HG03196 (cell line): ENCODE data around the gene MEGF9.
"Not testable (repeated sequence)": the region's sequence is repeated elsewhere in the genome, so short reads cannot be mapped to it uniquely, and the experiment has no call there.

ENCODE experiments used
- ATAC-seq: cut with Tn5 transposase; IDR thresholded peaks from one replicate; pipeline ENCODE4 v1.9.1; 2021; ENCODE audit not compliant: unreplicated experiment

MEGF9 gene

DNA sequence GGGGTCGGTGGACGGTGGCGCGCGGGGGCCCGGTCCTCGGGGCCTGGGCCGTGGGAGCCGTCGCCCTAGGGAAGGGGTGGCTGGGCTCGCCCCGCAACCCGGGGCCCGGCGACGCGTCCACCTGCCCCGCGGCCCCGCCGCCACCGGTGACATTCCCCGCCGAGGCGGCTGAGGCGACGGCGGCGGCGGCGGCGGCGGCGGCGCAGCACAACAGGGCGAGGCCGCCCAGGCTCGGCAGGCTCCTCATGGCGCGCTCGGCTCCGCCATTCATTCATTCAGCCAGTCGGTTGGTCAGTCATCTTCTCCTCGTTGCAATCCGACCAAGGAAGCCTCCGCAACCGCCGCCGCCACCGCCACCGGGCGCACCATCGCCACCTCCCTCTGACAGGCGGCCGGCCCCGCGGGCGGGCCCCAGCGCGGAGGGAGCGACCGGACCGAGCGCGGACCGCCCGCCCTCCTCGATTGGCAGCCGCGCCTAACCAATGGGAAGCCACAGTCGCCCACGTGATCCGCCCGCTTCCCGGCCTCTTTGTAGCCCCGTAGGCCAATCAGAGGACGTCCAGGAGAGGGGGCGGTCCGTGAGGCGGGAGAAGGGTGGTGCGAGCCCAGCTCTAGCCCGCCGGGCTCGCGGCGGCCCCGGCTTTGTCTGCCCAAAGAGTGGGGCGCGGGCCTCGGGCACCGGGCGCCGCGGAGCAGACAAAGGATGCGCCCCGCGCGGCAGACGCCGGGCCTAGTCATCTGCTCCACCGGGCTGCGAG, at the start of gene MEGF9:
Gene MEGF9, minus strand, starts transcription at position 383 of the 758 bp plus-strand sequence. Its CDS starts 112 bp downstream, at position 271.
- peak; percentile 93 for ATAC-seq

DNA sequence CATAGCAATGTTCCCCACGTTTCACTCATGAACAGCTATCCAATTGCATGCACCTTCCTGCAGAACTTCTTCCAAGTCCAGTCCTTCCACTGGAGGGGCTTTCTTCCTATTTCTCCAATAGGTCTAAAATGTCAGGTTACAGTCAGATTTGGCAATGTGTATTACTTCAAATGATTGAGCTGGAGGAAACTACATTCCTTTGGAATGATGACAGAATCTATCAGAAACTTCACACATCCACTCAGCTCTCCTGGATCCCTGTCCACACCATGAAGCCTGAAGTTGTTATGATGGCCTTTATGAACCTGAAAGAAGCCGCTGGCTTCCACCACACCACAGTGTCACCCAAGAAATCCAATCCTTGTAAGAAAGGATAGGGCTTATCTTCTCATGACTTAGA, 46.7 kb upstream of the MEGF9 start:
- no peak for ATAC-seq

DNA sequence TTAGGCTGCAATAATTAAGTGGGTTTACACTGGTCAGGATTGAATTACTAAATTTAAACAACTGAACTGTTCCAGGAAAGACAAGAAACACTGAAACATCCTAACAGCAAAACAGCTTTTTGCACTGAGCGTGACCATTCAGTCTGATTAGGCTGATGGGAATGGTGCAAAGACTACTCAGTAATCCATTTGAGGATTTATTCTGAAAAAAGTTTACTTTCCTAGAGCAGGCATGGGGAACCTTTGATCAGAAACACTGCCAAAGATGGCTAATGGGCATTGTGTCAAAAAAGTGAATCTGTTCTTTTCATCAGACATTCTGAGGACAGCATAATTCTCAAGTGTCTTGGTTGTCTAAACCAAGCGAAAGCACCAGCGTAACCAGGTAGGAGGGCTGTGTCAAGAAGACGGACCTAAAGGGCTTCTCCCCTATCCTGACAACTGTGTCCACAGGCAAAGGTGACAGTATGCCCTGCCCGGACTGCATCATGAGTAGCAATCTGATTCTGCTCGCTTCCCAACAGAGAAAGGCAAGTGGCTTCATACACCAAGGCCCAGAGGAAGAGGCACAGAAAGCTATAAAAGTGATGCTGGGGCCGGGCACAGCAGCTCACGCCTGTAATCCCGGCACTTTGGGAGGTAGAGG, 45.6 kb upstream of the MEGF9 start:
- ATAC-seq = no peak

DNA sequence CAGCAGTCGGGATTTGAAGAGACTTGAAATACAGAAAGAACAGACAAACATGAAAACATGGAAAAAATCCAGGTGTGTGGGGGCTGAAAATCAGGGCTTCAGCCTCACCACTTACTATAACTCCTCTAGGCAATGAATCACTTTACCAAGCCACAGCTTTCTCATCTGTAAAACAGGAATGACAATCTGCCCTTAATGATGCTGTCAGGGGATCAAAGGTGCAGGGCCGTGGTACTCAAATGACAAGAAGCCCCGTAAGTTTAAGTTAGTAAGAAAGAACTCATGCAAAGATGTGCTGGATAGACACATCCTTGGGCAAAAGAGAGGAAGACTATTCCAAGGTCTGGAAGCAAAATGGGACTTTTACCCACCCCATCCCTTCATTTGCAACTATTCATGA, 44.3 kb upstream of the MEGF9 start:
- ATAC-seq = no peak

DNA sequence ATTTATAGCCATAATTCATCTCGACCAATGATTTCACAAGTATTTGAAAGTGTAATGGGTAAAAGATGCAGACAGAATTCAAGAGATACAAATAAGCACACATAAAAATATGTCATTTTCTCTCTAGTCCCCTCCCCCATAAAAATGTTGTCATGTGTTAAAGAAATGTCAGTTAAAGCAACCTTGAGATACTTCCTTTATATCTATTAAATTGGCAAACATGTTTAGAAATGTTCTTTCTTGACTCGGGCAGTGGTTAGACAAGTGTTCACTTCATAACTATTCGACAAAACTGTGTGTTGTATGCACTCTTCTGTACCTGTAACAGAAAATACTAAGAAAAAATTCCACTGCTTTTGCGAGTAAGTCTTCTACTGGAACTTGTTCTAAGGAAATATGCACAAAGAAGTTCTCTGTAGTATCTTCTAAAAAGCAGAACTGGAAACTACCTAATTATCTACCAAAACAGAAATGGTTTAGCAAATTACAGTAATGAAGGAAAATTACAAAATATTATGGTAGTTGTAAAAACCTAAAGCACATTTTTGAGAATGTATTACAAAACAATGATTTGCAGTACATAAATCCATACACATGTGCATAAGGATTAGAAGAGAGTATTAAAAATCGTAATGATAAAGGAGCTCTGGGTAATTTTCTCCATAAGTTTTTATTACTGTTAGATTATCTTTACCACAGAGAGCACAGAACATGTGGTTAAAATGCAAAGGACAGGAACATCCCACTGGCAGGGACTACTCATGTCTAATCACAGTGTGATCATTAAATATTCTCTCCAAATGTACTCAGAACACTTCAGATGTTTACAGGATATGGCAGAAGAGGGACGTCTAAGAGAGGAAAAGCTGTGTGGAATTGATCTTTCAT, 43.0 kb upstream of the MEGF9 start:
- no peak for ATAC-seq

DNA sequence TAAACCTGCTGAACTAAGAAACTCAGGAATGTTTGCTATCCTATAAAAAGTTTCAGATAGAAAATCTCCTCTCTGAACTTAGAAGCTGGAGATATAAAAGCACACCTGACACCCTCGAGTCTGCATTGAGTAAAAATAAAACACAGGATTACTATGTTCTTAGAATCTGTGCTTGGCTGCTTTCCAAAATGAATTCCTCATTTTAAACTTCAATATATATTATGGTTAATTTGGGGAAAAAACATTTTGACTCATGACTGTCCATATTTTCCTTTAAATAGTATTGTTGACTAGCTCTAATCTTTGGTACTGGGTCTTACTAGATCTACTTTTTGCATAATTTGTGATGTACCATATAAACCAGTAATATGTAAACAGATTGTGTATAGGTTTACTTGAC, 42.3 kb upstream of the MEGF9 start:
- no peak for ATAC-seq

DNA sequence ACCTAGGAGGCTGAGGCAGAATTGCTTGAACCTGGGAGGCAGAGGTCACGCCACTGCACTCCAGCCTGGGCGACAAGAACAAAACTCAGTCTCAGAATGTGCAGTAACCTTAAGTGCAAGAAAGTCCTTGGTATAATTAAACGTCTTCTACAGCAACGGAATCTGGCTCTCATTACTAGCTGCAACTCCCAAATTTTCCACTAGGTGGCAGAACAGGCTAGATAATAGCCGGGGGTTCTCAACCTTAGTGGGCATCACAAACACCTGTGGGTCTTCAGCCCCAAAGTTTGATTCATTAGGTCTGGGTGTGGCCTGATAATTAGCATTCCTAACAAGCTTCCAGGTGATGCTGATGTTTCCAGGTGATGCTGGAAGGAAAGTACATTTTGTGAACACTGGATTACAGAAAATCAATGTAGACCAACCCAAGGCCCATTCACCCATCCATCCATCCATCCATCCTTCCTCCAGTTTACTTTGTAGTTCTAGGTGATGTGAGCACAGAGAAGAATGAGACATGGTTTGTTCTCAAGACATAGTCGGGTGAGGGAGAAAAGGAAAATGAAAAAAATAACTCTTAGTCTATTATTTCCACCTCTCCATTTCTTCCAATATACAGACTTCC, 41.7 kb upstream of the MEGF9 start:
- peak; percentile 60 for ATAC-seq

DNA sequence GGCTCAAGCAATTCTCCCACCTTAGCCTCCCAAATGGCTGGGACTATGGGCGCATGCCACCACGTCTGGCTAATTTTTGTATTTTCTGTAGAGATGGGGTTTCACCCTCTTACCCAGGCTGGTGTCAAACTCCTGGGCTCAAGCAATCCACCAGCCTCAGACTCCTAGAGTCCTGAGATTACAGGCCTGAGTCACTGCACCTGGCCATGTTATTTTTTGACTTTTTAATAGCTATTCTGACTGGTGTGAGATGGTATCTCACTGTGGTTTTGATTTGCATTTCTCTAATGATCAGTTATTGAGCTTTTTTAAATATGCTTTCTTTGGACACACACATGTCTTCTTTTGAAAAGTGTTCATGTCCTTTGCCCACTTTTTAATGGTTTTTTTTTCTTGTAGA, 40.8 kb upstream of the MEGF9 start:
- ATAC-seq = no peak

DNA sequence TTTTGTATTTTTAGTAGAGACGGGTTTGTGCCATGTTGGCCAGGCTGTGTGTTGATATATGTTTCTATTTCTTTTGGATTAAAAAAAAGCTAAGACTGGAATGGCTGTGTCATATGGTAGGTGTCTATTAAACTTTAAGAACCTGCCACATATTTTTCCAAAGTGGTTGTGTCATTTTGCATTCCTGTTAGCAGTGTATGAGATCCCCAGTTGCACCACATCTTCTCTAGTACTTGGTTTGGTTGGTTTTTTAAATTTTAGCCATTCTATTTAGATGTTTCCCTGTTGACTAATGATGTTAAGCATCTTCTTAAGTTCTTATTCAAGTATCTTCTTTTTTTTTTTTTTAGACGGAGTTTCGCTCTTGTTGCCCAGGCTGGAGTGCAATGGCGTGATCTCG, 36.2 kb upstream of the MEGF9 start:
- ATAC-seq = no peak

DNA sequence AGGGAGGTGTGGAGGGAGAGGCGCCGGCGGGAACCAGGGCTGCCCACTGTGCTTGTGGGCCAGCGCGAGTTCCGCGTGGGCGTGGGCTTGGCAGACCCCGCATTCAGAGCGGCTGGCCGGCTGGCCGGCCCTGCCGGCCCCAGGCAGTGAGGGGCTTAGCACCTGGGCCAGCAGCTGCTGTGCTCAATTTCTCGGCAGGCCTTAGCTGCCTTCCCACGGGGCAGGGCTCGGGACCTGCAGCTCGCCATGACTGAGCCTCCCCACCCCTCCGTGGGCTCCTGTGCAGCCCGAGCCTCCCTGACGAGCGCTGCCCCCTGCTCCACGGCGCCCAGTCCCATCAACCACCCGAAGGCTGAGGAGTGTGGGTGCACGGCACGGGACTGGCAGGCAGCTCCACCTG, 32.1 kb upstream of the MEGF9 start:
- ATAC-seq = not testable (repeated sequence)

DNA sequence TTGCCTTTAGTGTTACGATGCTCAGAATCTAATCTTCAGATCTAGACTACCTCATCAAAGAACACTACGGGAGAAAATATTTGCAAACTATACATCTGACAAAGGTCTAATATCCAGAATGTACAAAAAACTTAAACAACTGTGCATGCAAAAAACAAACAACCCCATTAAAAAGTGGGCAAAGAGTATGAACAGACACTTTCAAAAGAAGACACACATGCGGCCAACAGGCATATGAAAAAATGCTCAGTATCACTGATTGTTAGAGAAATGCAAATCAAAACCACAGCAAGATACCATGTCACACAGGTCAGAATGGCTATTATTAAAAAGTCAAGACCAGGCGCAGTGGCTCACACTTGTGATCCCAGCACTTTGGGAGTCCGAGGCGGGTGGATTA, 31.0 kb upstream of the MEGF9 start:
- ATAC-seq = no peak

DNA sequence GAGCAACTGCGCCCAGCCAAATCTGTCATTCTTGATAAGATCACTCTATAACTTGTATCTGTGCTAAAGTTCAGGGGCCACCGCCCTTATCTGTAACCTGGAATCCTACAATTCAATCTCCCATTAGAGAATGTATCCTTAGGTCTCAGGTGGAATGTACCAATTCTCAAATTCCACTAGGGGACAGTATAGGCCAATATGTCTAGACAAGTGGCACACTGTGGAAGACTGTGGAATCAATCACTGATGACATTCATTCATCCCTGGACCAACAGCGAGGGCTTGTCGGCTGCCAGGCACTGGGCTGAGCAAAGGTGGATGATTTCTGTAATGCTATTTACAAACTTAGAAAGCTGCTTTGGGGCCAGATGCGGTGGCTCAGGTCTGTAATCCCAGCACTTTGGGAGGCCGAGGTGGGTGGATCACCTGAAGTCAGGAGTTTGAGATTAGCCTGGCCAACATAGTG, 28.7 kb upstream of the MEGF9 start:
- no peak for ATAC-seq

DNA sequence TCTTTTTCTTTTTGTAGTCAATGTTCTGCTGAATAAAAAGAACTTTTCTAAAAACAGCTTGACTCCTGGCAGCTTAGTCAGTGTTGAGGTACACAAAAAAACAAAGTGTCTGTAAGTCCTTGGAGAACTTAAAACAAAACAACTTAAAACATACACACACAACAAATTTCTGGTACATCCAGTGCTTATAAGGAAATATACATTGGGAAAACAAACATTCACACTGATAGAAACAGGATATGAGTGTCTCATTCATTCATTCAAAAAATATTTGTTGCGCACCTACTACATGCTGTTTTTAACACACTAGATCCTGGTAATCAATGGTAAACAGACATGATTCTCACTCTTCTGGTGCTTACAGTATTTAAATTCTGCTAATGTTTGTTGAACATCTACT, 27.4 kb upstream of the MEGF9 start:
- ATAC-seq = no peak

DNA sequence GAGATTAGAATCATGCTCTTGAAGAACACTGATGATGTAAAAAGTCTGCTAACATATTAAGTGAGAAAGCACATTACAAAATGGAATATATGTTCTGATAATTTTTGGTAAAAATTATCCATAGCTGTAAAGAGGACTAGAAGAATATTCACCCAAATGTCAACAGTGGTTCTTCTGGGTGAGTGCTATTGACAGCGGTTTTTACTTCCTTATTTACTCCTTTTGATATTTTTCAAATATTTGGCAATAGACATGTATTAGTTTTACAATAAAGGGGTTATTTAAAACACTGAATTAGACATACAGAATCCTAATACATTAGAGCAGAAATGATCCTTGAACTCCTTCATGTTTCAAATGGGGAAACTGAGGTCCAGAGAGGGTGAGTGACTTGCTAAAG, 26.9 kb upstream of the MEGF9 start:
- no peak for ATAC-seq

DNA sequence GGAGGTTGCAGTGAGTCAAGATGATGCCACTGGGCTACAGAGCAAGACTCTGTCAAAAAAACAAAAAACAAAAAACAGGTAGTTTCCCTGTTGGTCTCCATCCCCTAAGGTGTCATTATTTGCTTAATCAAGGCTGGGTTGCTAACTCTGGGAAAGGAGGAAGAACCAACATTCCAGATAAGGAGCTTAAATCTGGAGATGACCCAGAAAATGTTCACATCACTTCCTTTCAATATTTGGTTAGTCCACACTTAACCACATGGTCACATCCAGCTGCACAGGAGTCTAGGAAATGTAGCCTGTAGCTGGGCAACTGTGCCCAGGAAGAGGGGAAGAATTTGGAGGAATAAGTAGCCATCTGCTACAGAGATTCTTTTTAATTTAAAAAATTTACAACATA, 25.9 kb upstream of the MEGF9 start:
- ATAC-seq = no peak

DNA sequence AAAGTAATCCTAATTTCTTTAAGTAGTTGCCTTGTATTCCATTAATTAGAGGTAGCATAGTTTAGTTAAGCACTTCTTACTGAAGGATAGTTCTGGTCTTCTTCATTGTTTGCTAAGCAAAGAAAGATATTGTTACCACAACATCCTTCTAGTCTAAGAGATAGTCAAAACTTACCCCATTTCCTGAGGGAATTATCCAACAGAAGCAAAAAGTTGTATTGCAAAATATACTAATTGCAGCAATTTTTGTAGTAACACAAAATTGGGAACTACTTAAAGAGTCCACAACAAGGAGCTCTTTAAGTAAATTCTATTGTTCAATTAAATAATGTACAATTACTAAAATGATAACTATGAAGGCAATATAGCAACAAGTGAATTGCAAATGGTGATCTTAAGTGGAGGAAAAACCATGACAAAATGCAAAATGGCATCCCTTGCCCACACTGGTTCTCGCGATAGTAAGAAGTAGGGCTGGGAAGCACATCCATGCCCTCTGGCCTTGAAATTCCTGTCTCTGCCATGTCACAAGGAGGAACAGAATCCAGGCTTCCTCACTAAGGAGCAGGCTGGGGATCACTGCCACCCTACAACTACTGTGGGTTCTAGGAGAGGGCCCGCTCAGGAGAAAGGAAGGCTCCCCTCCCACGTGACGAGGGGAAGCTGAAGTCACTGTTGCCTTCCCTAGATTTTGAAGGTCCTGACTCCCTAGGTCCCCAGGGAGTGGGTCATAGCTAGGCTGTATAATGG, 23.3 kb upstream of the MEGF9 start:
- ATAC-seq = no peak

DNA sequence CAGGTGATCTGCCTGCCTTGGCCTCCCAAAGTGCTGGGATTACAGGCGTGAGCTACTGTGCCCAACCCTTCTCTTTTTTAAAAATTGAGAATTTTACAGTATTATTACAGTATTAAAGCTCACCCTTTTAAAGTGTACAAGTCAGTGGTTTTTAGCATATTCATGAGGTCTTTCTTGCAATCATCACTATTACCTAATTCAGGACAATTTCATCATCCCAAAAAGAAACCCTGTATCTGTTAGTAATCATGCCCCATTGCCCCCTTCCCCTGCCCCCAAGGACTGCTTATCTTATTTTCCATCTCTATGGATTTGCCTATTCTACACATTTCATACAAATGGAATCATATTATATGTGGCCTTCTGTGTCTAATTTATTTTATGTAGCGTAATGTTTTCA, 22.6 kb upstream of the MEGF9 start:
- ATAC-seq = no peak

DNA sequence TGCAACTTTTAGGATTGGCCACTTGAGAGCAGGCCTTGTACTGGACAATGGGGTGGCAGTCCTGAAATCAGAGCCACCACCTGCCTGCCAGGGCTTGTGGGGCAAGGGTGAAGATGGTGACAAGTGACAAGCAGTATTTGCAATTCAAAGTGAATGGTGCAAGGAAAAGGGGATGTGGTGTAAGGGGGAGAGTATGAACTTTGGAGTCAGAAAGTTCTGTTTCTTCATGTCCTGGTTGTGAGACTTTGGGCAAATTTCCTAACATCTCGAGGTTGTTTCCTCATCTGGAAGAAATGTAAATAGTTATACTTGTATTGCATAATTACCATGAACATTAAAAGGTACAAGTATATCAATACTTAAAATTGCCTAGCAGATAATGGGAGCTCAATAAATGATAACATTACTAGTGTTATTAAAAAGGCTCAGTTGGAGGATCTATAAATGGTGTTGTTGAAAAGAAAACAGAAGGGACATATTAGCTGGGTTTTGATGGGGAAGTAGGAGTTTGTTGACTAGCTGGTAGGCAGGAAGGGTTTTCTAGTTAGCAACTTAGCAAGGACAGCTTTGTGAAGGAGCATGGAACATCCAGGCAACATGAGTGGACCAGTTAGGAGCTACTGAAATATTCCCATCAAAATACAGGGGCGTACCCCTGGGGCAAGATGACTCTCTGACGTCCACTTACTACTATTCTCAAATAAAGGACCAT, 21.3 kb upstream of the MEGF9 start:
- ATAC-seq = no peak

DNA sequence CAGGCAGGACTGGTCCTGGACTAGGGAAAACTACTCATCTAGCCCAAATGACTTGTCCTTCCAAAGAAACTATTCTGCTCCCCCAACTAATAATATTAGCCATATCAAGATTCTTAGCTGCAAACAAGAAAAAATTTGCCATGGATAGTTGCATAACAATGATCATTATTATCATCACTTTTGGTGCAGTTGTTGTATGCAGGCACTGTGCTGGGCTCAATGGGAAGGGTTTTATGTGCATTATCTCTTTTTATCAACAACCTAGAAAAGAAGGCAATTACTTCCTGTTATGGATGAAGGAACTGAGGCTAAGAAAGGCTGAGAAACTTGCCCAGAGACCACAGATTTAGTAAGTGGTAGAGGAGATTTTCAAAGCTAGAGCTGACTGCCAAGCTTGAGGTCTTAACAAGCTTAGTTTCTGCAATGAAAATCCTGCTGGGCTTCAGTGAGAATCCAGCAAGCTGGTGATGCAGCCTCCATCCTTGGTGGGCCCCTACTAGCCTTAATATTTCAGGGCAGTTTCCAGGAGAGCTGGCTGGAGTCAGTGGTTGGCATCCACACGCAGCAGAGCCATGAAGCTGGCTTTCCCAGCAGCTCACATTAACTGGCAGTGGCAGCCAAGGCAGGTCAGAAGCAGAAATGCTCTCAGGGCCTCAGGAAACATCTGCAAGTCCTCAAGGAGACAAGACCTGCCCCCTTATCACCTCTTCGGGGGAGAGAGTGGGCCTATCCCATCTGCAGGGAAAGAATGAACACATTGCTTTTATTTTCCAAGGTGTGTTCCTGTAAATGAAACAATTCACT, 20.5 kb upstream of the MEGF9 start:
- no peak for ATAC-seq
